Trophoblast cell (in vitro differentiated cells and primary cell): Measurements from ENCODE around the gene FANCE.

Experiments
- DNase-seq, 2 donors: peaks; one replicate each; pipeline ENCODE4 v3.0.0-alpha.2; 2016
- H2AFZ ChIP-seq: 2 replicates; pipeline ENCODE4 v1.6.1; 2013; ENCODE audit warnings: low read length, moderate library complexity, mild to moderate bottlenecking; ENCODE audit not compliant: insufficient read depth, poor library complexity
- H2AK5ac ChIP-seq: 2 replicates; pipeline ENCODE4 v1.6.1; 2013; ENCODE audit warnings: mild to moderate bottlenecking, low read length
- H2BK120ac ChIP-seq: 2 replicates; pipeline ENCODE4 v1.6.1; 2013; ENCODE audit warnings: low read length, mild to moderate bottlenecking, moderate library complexity; ENCODE audit not compliant: insufficient read depth, poor library complexity
- H2BK12ac ChIP-seq: 2 replicates; pipeline ENCODE4 v1.6.1; 2013; ENCODE audit warnings: mild to moderate bottlenecking, low read length, moderate library complexity
- H2BK5ac ChIP-seq: 2 replicates; pipeline ENCODE4 v1.6.1; 2013; ENCODE audit warnings: low read length, low read depth, moderate library complexity, mild to moderate bottlenecking; ENCODE audit not compliant: poor library complexity
- H3K14ac ChIP-seq: 2 replicates; pipeline ENCODE4 v1.6.1; 2013; ENCODE audit warnings: mild to moderate bottlenecking, low read length
- H3K18ac ChIP-seq: 2 replicates; pipeline ENCODE4 v1.6.1; 2013; ENCODE audit warnings: mild to moderate bottlenecking, low read length
- H3K23ac ChIP-seq: 2 replicates; pipeline ENCODE4 v1.6.1; 2013; ENCODE audit warnings: low read length
- H3K27ac ChIP-seq: 2 replicates; pipeline ENCODE4 v1.5.1; 2013; ENCODE audit warnings: low read depth, mild to moderate bottlenecking, inconsistent platforms, low read length, moderate library complexity
- H3K27me3 ChIP-seq: 2 replicates; pipeline ENCODE4 v1.6.1; 2013; ENCODE audit warnings: inconsistent platforms, mild to moderate bottlenecking, low read length, moderate library complexity; ENCODE audit not compliant: insufficient read depth
- H3K36me3 ChIP-seq, 2 experiments: 1 replicate in 1 of 2; 2 replicates in 1 of 2; pipeline ENCODE4 v1.6.1; 2013; ENCODE audit warnings: low read length in 2 of 2, mild to moderate bottlenecking in 2 of 2, moderate library complexity in 1 of 2; ENCODE audit not compliant: insufficient read depth in 2 of 2, control insufficient read depth in 1 of 2
- H3K4ac ChIP-seq: 2 replicates; pipeline ENCODE4 v1.6.1; 2013; ENCODE audit warnings: low read depth, mild to moderate bottlenecking, low read length, moderate library complexity
- H3K4me1 ChIP-seq, 2 experiments: 1 replicate in 1 of 2; 2 replicates in 1 of 2; pipeline ENCODE4 v1.6.1; 2013; ENCODE audit warnings: low read length in 2 of 2, mild to moderate bottlenecking in 2 of 2, moderate library complexity in 1 of 2; ENCODE audit not compliant: insufficient read depth in 2 of 2, control insufficient read depth in 1 of 2
- H3K4me2 ChIP-seq: 2 replicates; pipeline ENCODE4 v1.6.1; 2013; ENCODE audit warnings: inconsistent platforms, mild to moderate bottlenecking, low read length, moderate library complexity
- H3K4me3 ChIP-seq: 2 replicates; pipeline ENCODE4 v1.5.1; 2013; ENCODE audit warnings: mild to moderate bottlenecking, low read depth, low read length, inconsistent platforms
- H3K79me1 ChIP-seq: one replicate; pipeline ENCODE4 v1.6.1; 2013; ENCODE audit warnings: low read length
- H3K79me2 ChIP-seq: 2 replicates; pipeline ENCODE4 v1.6.1; 2013; ENCODE audit warnings: low read length, mild to moderate bottlenecking; ENCODE audit not compliant: control insufficient read depth, insufficient read depth, poor library complexity
- H3K9ac ChIP-seq: 2 replicates; pipeline ENCODE4 v1.6.1; 2013; ENCODE audit warnings: mild to moderate bottlenecking, low read length
- H3K9me3 ChIP-seq: 2 replicates; pipeline ENCODE4 v1.6.1; 2013; ENCODE audit warnings: low read depth, mild to moderate bottlenecking, control low read depth, inconsistent platforms, low read length; ENCODE audit not compliant: insufficient read depth
- H4K12ac ChIP-seq: 2 replicates; pipeline ENCODE4 v1.6.1; 2013; ENCODE audit warnings: low read depth, mild to moderate bottlenecking, low read length, moderate library complexity
- H4K8ac ChIP-seq: 2 replicates; pipeline ENCODE4 v1.6.1; 2013; ENCODE audit warnings: low read depth, mild to moderate bottlenecking, low read length, moderate library complexity
- H4K91ac ChIP-seq: one replicate; pipeline ENCODE4 v1.6.1; 2013; ENCODE audit warnings: low read depth, mild to moderate bottlenecking, low read length, moderate library complexity
- WGBS: extraction: QIAGEN DNeasy Blood & Tissue Kit; methylation state at CpG from one replicate; pipeline ENCODE4 v1.1.7; 2013; ENCODE audit warnings: missing lambda C conversion rate; ENCODE audit not compliant: insufficient read length, insufficient coverage; ENCODE audit errors: extremely low coverage; 5-methylcytosine and 5-hydroxymethylcytosine counted together

The FANCE gene

GRCh38 chr6:35468181-35468979 lies 16.2 kb downstream of the FANCE start, which contains the start of gene RPL10A:
RPL10A (plus strand) TSS chr6:35468401; CDS start chr6:35468435, 34 bp downstream.
- H3K79me2 ChIP-seq, result peaks cover 19% of the 10 kb centered on the region
- H3K4me1 ChIP-seq, result peaks cover 11 to 21% of the 10 kb centered on the region in 2 experiments
- H3K4me2 ChIP-seq, result peak within 1 kb of the TSS; percentile 89
- H3K4me3 ChIP-seq, result peak within 1 kb of the TSS; percentile 94
- no peaks in the 10 kb centered on the region for H3K27me3 ChIP-seq
- H3K36me3 ChIP-seq, result peaks cover 41 to 44% of the 10 kb centered on the region in 2 experiments
- H3K9ac ChIP-seq, result peak within 1 kb of the TSS; percentile 92
- H3K14ac ChIP-seq, result peak within 1 kb of the TSS; percentile 88
- H2BK12ac ChIP-seq, result peak within 1 kb of the TSS; percentile 82
- H3K9me3 ChIP-seq, result no peaks in the 10 kb centered on the region
- H3K23ac ChIP-seq, result no peak within 1 kb of the TSS
- peak within 1 kb of the TSS; percentile 57 for H4K12ac ChIP-seq
- H2AK5ac ChIP-seq, result peak within 1 kb of the TSS; percentile 57
- peak within 1 kb of the TSS; percentile 81 for H3K18ac ChIP-seq
- peak within 1 kb of the TSS; percentile 86 for H2BK5ac ChIP-seq
- peak within 1 kb of the TSS; percentile 77 for H2BK120ac ChIP-seq
- H3K4ac ChIP-seq, result peak within 1 kb of the TSS; percentile 96
- peak within 1 kb of the TSS; percentile 93 for H4K8ac ChIP-seq
- H3K27ac ChIP-seq, result peak within 1 kb of the TSS; percentile 88
- H4K91ac ChIP-seq, result peak within 1 kb of the TSS; percentile 86
- peaks cover 15% of the 10 kb centered on the region for H3K79me1 ChIP-seq
- DNase-seq, result peak; percentile 96 to 99
- WGBS, result no CpG with 5 or more reads among the region's 86 CpGs
- peak within 1 kb of the TSS; percentile 90 for H2AFZ ChIP-seq

- H2AFZ ChIP-seq, result no peak overlapping the region
- H3K4ac ChIP-seq, result peak overlapping the region; percentile 96
- H3K9me3 ChIP-seq, result no peaks in the 10 kb centered on the region
- peaks cover 15% of the 10 kb centered on the region for H3K79me1 ChIP-seq
- peaks cover 47 to 48% of the 10 kb centered on the region in 2 experiments for H3K36me3 ChIP-seq
- peak overlapping the region; percentile 13 for H2BK120ac ChIP-seq
- peak overlapping the region; percentile 88 for H3K27ac ChIP-seq
- H3K4me3 ChIP-seq, result peak overlapping the region; percentile 94
- H2AK5ac ChIP-seq, result no peak overlapping the region
- peak overlapping the region; percentile 89 for H3K4me2 ChIP-seq
- peaks cover 19% of the 10 kb centered on the region for H3K79me2 ChIP-seq
- no peak for DNase-seq
- no peaks in the 10 kb centered on the region for H3K27me3 ChIP-seq
- H3K23ac ChIP-seq, result peak overlapping the region; percentile 56
- WGBS, result no CpG with 5 or more reads among the region's 37 CpGs
- H2BK12ac ChIP-seq, result no peak overlapping the region
- peak overlapping the region; percentile 81 for H3K18ac ChIP-seq
- peak overlapping the region; percentile 86 for H4K91ac ChIP-seq
- peak overlapping the region; percentile 57 for H4K12ac ChIP-seq
- H3K14ac ChIP-seq, result peak overlapping the region; percentile 88
- peaks cover 11 to 21% of the 10 kb centered on the region in 2 experiments for H3K4me1 ChIP-seq
- peak overlapping the region; percentile 92 for H3K9ac ChIP-seq
- peak overlapping the region; percentile 86 for H2BK5ac ChIP-seq
- peak overlapping the region; percentile 77 for H4K8ac ChIP-seq
These were observed 17.0 kb downstream of the FANCE start for GRCh38 chr6:35468980-35469750.

- peak overlapping the region; percentile 88 for H3K27ac ChIP-seq
- peak overlapping the region; percentile 92 for H3K9ac ChIP-seq
- no peak overlapping the region for H2BK12ac ChIP-seq
- peak in 1 of 2 donors; percentile 61 for DNase-seq
- peak overlapping the region; percentile 94 for H3K4me3 ChIP-seq
- no peak overlapping the region for H3K18ac ChIP-seq
- H2BK120ac ChIP-seq, result no peak overlapping the region
- H4K12ac ChIP-seq, result no peak overlapping the region
- peak overlapping the region; percentile 89 for H3K4me2 ChIP-seq
- H4K8ac ChIP-seq, result no peak overlapping the region
- no CpG with 5 or more reads among the region's 18 CpGs for WGBS
- H3K14ac ChIP-seq, result peak overlapping the region; percentile 21
- H3K4ac ChIP-seq, result peak overlapping the region; percentile 13
- H3K9me3 ChIP-seq, result no peaks in the 10 kb centered on the region
- H3K23ac ChIP-seq, result peak overlapping the region; percentile 56
- peaks cover 56% of the 10 kb centered on the region in 2 experiments for H3K36me3 ChIP-seq
- no peak overlapping the region for H2AFZ ChIP-seq
- peaks cover 11 to 21% of the 10 kb centered on the region in 2 experiments for H3K4me1 ChIP-seq
- no peak overlapping the region for H2AK5ac ChIP-seq
- peaks cover 15% of the 10 kb centered on the region for H3K79me1 ChIP-seq
- peak overlapping the region; percentile 18 for H2BK5ac ChIP-seq
- no peak overlapping the region for H4K91ac ChIP-seq
- H3K79me2 ChIP-seq, result peaks cover 19% of the 10 kb centered on the region
- no peaks in the 10 kb centered on the region for H3K27me3 ChIP-seq
These were observed 17.9 kb downstream of the FANCE start for GRCh38 chr6:35469751-35470662.
